ENCODE data around the gene BICC1.

DNA sequence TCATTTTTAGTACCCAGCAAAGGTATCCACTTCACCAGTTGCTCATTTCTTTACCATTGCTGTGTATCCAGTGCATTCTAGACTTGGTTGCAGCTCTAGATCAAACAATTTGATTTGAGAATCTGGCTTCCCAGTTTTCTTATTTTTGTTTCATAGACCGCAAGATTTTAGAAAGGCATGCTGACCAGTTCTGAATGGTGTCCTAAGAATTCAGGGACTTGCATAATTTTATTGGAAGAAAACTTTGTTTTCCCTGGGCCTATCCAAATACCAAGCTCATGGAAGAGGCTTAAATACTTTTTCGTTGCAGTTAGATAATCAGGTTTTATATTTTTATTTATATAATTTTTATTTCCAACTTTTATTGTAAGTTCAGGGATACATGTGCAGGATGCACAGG lies 58.3 kb downstream of the BICC1 start:
- no peak for TF ChIP-seq FOXP2 (optimal IDR thresholded peaks at IDR 0.05; ENCODE audit: borderline replicate concordance, extremely low read depth, extremely low read length, insufficient read depth)
- TF ChIP-seq TAF1 (IDR thresholded peaks at IDR 0.05; ENCODE audit: borderline replicate concordance, insufficient read depth, low read length): no peak
- no peak for TF ChIP-seq POLR2AphosphoS5 (IDR thresholded peaks at IDR 0.05; ENCODE audit: low read depth, low read length)
- TF ChIP-seq, protein P1, sequence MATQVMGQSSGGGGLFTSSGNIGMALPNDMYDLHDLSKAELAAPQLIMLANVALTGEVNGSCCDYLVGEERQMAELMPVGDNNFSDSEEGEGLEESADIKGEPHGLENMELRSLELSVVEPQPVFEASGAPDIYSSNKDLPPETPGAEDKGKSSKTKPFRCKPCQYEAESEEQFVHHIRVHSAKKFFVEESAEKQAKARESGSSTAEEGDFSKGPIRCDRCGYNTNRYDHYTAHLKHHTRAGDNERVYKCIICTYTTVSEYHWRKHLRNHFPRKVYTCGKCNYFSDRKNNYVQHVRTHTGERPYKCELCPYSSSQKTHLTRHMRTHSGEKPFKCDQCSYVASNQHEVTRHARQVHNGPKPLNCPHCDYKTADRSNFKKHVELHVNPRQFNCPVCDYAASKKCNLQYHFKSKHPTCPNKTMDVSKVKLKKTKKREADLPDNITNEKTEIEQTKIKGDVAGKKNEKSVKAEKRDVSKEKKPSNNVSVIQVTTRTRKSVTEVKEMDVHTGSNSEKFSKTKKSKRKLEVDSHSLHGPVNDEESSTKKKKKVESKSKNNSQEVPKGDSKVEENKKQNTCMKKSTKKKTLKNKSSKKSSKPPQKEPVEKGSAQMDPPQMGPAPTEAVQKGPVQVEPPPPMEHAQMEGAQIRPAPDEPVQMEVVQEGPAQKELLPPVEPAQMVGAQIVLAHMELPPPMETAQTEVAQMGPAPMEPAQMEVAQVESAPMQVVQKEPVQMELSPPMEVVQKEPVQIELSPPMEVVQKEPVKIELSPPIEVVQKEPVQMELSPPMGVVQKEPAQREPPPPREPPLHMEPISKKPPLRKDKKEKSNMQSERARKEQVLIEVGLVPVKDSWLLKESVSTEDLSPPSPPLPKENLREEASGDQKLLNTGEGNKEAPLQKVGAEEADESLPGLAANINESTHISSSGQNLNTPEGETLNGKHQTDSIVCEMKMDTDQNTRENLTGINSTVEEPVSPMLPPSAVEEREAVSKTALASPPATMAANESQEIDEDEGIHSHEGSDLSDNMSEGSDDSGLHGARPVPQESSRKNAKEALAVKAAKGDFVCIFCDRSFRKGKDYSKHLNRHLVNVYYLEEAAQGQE (IDR thresholded peaks at IDR 0.05; ENCODE audit: insufficient read depth in 1 of 2, low read depth in 2 of 2, low read length in 2 of 2): no peak
